GM18870 (cell line): ENCODE data around the gene GPC3.

ENCODE experiments used
- ATAC-seq: cut with Tn5 transposase; IDR thresholded peaks from one replicate; pipeline ENCODE4 v1.9.1; 2021; ENCODE audit warnings: moderate library complexity; ENCODE audit not compliant: unreplicated experiment

GPC3 gene

DNA sequence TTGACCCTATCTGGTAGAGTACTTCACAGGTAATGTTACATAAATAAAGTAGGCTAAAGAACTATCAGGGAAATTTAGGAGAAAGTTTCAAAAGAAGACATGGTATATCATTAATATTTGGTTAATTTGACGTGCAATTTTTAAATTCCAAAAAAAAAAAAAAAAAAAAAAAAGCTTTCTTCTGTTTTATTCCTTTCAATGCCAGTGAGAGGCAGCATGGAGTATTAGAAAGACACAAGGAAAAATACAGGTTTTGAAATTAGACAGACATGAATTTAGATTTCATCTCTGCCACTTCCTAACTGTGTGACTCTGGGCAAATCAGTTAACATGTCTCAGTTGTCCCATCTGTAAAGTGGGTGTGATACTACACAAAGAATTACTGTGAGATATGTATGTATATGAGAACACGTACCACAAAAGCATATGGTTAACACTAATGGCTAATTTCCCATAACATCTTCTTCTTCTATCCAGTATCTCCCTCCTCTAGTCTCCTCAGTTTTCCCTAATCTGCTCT is 132.5 kb downstream of the GPC3 start:
- no peak for ATAC-seq

DNA sequence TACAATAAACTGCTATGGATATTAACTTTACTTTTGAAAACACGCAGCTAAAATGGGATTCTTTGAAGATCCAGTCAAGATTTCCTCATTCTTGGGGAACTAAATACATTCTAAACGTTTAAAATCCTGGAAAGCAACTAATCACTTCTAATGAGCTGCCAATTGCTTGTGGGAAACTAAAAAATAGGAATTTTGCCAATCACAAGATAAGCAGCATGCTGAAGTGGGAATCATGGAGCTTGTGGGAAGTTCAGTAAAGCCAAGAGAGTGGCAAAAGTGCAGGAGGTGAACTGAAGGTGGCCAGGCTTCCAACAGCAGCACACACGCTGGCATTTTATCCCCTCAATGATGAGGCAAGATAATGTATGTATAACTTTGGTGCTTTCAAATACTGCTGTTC is 133.0 kb downstream of the GPC3 start:
- no peak for ATAC-seq

DNA sequence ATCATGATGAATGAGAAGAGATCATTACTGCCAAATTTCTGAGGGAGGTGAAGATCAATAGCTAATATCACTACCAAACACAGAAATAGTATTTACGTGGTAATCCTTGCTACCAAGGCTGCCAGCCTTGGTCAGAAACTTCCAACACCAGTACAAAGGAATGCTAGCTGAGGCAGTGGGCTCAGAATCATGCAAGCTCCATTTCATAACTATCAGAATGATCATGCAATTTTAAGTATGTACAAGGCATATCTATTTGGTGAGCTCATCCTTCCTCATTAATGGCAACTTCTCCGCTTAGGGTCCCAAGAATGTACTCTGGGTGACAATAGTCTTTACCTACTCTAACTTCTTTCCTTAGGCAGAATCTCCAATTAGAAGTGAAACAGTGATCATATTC is 135.0 kb downstream of the GPC3 start:
- ATAC-seq: no peak

DNA sequence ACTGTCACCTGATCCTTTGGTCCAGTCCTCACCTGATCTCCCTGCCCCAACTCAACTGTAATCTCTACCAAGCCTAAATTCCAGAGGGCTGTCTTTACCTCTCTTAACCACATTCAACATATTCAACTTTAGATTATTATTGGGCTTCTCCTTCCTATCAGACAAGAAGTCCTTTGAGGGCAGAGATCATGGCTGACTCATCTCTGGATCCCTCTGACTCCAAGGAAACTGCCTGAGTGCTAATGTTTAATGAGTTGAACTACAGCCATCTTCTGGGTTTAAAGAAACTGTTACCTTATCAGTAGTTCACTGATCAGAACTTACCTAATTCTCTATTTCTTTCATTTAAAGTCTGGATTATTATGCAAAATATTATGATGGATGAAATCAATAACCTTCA is 135.7 kb downstream of the GPC3 start:
- no peak for ATAC-seq

DNA sequence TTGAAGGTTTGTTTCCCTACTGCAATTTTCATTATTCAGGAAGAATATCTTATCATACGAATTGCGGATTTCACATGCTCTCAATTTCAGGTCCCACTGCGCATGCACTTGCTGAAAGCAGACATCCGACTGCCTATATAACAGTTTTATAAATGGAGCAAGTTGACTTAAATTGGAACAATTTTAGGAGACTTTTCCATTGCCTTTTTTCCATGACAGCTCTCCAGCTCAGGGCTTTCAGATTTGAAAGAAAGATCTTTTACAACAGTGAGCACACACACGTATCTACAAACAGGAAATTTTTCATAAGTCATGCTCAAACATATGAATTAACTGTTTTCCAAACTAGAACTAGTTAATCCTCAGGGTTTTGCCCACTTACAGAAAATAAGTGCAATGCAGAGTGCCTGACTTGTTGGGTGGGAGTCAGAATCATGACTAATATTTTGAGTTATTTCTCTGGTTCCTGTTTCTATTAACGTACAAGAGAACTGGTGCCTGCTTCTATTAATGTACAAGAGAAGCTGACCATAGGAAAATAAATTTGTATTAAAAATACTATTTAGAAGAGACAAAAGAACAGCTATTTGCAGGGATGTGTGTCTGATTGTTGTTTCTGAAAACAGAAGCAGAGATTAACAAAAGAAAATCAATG is 137.9 kb downstream of the GPC3 start:
- ATAC-seq: no peak

DNA sequence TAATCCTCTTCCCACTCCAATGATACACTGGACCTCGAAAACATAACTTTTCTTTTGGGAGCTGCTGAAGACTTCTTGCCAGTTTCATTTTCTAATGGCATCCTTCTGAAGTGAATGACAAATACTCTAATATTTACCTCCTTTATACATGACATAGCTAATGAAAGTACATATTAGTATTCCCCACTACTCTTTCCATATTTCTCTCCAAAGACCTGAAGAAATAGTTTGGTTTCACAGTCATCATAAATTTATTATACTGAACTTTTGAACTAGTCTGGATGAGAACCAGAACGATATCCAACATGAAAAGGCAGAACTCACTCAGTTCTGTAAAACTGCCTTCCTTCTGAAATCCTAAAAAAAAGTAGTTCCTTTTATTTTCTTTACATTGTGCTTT is 139.1 kb downstream of the GPC3 start:
- no peak for ATAC-seq

DNA sequence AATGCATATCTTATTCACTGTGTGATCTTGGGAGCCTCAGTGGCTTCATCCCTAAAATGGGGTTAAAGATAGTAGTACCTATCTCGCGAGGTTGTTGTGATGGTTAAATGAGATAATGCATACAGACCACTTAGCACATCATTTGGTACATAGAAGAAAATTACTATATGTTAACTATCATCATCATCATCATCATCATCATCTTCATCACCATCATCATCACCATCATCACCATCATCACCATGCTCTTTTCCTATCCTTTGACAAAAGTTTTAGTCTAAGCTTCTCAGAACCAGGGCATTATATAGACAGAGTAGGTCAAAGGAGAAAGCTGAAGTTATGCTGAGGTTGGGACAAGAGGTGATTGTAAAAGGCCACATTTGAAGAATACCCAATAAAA is 145.0 kb downstream of the GPC3 start:
- ATAC-seq: no peak

DNA sequence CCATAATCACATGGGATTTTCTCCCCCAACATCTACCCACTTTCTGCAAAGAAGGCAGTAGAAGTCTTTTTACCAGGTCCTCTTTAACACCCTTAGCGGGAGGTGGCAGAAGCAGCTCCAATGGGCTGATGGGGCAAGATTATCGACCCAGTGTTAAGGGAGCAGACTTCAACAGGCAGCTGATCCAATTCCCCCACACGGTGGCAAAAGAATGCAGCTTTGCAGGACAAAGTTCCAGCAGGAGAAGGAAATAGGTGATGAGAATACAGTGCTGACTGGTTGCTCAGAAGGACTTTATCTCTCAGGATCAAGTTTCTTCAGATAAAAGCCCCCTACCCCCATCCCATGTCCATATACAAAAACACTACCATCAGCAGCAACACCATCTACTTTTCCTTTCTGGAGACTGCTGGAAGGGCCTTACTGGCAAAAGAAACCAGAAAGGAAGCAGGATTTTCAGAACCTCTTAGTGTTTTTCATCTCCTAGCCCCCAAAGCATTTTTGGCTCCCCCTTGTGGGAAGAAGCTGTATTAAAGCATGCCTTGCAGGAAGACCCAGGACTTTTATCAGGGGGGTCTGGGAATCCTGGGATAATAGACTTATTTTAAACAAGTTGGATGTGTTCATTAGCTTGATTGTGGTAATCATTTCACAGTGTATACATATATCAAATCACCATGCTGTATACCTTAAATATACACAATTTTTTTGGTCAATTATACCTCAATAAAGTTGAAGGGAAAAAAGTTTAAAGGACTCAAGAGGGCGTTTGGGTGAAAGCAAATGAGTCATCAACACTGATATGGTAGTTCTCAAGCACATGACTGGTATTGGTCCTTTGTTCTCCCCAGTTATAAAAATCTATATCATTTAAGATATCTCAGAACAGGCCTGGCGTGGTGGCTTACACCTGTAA is 146.4 kb downstream of the GPC3 start:
- ATAC-seq: no peak

DNA sequence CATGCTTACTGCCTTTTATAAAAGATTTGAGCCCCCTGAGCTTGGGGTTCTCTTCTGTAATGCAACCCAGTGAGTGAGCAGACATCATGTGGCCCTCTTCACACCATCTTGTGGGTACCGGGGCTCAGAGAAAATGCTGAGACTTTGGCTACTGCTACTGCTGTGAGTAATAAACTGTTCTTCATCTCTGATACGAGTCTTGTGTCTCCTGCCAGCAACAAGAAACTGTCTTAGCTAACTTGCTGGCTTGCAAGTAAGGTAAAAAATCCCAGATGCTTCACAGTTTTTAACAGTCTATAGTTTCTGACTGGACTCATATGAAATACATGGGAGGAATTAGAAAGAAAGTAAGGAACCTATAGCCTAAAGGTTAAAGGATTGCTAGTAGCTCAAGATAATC is 148.3 kb downstream of the GPC3 start:
- ATAC-seq: no peak

DNA sequence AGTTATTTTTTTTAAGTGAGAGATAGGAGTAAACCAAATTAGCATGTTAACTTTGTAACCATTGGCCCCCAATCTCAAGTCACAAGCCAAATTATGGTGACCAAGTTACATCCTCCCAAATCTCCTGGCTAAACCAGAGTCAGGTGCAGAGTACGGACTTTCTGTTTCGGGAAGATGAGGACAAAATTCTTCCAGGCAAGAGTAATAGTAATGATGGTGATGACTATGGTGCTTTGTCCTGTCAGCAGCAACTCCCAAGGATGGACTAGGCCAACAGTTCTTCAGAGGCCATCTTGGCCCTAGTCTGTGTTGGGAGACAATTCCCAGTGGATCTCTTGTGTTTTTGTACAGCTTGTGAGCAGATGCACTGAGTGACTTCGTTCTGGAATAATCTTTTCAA is 148.8 kb downstream of the GPC3 start:
- ATAC-seq: no peak

DNA sequence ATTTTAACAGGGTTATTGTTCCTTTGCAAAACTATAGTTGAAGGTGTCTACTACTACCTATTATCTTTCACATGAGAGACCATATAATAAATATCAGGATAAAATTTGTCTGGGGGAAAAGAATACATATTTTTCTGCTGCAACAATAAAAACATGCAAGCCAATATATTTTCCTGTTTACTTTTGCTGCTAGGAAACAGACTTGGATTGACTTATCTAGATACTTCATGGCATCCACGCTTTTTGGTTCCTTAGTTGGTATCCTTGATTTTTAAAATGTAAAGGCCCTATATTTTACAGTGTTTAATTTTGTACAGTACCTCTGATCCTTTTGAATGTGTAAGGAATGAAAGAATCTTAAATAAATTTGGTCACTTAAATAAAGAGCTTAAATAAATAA is 150.6 kb downstream of the GPC3 start:
- ATAC-seq: no peak

DNA sequence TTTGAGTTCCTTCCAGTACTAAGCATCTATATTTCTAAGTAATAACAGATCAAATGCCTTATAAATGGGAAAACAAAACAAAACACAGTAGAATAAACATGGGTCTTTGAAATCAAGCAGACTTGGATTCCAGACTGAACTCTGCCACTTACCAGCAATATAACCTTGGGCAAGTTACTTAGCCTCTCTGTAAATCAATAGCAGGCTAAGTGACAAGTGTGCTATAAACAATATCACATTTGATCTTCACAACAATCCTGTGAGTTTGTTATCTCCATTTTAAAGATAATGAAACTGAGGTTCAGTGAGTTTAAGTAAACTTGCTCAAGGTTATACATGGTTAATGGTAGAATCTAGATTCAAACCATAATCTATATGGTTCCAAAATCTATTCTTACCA is 165.8 kb downstream of the GPC3 start:
- no peak for ATAC-seq

DNA sequence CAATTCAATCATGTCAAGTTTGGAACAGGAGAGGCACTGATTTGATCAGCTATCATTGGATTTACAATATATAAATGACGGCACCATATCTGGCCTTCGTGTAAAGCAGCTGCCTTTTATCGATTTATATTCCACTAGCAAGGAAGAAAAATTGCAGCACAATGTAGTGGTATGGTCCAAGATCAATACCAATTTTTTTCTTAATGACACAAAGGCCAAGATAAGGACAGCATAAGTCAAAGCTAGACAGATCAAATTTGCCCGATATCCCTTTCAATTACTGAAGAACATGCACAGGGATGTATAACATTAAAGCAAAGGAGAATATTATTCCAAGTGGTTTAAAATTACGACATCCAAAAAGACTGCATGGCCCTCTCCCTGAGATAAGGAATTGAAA is 167.4 kb downstream of the GPC3 start:
- no peak for ATAC-seq

DNA sequence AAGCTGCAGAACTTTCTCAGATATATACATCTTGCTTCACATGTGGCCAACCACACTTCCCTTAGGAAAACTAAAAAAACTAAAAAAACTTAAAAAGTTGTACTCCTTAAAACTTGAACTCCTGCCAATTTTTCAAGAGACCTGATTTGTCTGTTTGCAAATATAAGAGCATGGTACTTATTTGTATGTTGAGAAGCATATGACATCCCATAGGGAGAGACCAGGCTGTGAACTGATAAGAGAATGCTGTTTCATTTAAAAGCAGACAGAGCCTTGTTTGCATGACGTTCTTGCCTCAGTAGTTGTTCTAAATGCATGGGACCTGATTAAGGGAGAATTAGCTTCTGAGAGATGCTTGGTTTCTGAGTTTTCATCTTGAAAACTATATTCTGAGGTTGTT is 169.9 kb downstream of the GPC3 start:
- no peak for ATAC-seq

DNA sequence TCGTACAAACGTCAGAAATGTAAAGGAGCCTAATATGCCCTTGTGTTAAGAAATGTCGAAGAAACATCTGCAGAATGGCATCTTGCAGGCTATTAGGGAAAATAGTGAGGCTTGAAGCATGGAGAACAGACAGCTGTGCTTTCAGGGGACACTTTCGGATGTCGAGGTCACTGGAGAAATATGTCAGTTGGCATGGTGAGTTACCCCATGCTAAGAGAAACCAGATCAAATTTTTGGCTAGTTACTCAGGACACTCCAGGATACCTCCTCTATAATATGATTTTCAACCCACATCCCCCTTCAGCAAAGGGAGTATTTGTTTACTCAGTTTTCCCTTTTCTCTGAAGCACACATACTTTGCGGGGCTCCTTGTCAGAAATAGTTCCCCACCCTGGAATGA is 171.4 kb downstream of the GPC3 start:
- ATAC-seq: no peak

DNA sequence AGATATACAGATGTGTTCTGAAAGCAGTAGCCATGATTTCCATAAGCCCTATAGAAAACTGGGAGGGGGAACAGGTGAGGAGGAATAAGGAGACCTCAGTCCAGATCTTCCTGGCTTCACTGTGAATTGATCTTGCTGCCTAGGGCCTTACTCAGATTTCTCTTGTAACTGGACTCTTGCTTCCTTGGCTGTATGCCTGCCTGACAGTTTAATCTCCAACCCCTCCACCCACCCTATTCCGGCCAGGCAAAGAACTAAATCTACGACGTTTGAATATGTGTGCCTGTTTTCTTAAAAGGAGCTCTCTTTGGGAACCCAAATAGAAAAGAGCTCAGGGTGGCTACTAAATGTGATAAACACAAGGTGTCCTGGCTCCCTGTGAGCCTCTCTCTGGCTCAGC is 173.0 kb downstream of the GPC3 start:
- no peak for ATAC-seq

DNA sequence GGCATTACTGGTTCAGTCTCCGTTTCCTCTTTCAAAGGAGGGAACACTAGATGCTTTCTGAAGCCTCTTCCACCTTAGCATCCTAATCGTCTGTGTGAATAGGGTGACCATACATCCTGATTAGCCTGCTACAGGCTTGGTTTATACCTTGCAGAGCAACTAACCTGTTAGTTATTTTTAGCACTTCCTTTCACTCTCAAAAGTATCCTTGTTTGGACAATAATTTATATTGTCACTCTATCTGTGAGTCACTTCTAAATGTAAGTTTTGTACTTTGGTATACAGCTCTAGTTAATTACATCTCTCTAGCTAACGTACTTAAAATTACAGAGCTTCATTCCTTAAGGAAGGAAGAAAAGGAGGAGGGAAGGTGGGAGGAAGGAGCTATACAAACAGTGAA is 174.5 kb downstream of the GPC3 start:
- ATAC-seq: no peak

DNA sequence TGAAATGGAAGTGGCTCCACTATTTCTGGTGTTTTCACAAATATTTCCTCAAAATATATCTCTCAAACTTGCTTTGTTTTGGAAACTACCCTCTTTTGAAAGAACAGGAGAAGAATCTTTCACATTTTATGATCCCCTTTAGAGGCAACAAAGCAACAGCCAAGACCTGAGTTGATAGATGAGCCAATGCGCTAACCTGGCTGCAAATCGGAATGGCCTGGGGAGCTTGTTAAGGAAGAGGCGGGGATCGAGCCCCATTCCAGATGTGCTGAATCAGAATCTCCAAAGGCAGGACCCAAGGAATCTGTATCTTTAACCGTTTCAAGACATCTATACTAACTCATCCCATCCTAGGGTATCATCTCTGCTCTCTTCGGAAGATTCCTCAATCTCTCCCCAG is 181.3 kb downstream of the GPC3 start:
- ATAC-seq: no peak

DNA sequence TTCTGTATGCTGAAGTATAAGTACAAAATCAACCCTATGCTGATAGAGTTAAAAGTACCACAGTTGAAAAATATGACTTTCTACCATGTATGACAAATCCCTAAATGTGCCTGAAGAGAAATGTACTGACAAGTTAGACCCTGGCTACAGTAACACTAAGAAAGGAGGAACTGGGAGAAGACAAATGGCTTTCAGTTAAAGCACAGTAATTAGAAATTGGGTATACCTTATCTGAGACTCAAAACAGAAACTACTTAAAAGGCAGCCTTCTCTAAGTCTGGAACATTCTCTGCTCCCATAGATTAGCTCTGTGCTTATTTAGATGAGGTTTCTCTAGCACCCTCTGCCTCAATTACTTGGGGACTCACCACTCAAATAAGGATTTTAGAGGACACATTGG is 189.1 kb downstream of the GPC3 start:
- no peak for ATAC-seq

DNA sequence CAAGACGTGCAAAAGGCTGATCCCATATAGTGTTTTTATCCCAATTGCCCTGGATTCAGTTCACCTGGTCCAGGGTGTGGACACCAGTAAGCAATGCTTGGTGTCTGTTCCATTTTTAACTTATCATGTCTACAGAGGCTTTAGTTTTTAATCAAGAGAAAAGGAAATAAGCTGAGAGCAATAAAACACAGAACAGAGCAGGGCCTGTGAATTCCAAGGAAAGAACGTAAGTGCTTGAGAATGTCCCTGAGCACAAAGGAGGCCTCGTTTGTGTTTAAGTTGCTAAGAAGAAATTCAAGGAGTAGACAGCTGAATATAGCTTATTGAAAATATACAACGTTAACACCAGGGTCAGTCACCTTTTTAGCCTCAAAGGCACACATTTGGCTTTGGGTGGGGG is 191.3 kb downstream of the GPC3 start:
- ATAC-seq: no peak

DNA sequence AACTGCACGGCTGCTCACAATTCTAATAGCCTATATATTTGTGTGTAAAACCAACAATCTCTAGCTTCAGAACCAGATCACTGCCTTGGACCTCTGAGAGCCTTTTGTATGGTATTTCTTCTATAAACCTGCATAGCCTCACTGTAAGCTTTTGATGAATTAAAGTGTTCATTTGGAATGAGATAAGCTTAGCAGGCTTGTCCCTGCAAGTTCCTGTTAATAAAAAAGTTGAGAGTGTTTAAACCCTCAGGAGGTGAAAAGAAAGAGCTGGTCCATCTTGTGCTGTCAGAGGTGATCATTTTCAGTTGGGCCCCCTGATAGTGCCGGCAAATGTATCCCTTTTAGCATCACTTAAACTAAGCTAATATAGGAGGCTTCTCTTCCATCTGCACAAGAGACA is 191.8 kb downstream of the GPC3 start:
- no peak for ATAC-seq

DNA sequence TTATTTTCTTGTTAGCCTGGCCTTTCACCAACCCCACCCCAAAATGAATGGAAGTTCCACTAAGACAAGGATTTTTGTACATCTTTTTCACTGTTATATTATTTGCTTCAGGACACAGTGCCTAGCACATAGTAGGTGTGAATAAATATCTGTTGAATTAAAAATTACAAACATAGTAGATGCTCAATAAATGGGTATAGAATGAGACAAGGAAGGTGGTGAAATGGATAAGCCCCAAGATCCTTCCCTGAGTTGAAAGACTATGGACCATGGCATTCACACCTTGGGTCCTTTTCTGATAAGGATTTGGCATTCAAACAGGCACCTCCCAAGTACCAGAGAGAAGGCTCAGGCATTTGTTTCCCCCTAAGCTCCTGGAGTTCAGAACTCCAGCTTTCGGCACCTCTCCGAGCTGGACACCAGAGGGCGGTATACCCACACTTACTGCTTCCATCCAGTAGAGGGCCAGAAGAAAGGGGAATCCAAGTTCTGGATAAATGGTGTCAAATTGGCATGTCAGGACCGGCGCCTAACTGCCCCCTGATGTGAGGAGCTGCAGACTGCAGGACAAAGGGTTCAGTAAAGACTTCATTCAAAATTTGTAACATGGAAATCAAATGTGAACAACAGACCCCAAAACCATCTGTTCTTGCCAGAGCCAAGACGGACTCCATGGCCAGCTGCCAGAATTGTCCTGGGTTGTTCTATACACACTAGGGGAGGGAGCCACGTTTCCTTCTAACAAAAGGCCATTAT is 193.0 kb downstream of the GPC3 start:
- peak; percentile 77 for ATAC-seq
